IPS DF 4.7 (cell line): ENCODE data around the gene PTS.

Experiments used
- DNase-seq: peaks from one replicate; pipeline ENCODE4 v3.0.0-alpha.2; 2013; ENCODE audit warnings: low spot score; ENCODE audit errors: extremely low read depth

PTS gene

DNA sequence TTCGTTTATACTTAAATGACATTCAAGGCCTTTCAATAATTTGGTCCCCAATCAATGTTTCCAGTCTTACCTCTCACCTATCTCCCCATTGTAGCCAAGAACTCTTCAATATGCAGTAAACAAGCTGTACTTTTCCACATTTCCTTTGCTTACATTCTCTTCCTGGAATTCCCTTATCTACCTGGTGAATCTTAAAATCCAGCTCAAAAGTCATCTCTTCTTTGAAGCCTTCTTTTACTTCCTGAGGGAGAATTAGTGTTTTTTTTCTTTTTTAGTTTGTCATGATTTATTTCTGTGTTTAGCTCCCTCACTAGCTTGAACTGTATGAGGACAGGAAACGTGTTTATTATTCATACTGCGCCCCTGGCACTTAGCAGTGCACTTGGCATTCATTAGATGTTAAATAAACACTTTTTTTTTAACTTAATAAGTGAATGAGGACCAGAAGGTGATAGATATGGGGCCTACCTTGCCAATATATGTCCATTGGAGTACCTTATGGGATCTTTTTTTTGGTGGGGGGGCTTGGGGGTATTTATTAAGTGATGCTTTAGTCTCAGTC lies 4.9 kb upstream of the PTS start:
- DNase-seq: no peak

DNA sequence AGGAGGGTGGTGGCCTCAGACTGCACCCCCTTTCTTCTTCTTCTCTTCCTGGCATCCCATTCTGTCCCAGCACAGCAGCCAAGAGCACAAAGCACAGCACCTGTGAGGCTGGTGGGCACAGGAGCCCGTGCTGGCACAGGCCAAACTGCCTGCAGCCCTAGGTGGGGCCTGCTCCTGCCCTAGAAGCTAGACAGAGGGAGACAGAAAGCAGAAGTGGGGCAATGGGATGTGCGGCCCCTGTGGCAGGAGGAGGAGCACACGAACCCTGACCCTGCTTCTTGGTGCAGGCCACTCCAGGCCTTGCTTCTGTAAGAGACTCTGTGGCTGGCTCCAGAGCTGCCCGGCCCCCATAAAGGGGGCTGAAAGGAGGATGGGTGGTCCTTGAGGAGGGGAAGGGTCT lies 3.9 kb upstream of the PTS start:
- DNase-seq: no peak

DNA sequence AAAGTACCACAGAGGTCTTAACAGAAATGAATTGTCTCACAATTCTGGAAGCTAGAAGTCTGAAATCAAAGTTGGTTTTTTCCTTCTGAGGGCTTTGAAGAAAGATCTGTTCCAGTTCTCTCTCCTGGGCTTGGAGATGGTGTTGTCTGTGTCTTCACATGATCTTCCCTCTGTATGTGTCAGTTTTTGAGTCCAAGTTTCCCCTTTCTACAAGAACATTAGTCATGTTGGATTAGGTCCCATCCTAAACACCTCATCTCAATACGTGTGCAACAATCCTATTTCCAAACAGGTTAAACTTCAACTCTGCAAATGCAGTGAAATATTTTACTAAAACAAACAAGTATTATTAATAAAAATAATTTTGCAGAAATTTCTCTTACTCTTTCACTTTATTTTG lies 3.1 kb upstream of the PTS start:
- no peak for DNase-seq

DNA sequence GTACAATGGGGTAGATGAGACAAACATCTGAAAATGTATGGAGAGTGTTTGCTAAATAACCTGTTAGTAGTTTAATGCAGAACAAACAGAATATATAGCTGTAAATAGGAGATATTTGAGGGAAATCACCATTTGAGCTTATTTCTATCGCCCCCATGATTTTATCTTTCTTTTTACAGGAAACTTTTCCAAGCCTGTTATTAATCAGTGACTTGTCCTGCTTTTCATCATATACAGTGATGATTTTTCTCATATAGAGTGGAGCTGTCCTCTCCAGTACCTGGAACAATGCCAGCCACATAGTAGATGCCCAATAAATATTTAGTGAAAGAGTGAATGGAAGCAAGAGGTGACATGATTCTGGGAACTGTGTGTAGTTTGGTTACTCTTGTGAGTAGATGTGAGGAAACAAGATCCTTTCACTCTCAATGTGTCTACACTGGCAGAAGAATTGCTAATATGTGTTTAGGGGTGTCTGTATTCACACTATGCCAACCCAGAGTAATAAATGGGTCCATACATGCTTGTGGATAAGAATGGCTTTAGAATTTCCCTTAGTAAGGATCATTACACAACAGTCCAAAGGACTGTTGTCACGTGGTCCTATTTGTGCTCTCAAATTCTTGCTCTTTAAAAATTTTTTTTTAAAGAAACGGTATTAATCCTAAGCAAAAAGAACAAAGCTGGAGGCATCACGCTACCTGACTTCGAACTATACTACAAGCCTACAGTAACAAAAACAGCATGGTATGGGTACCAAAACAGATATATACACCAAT lies 2.3 kb upstream of the PTS start:
- no peak for DNase-seq

DNA sequence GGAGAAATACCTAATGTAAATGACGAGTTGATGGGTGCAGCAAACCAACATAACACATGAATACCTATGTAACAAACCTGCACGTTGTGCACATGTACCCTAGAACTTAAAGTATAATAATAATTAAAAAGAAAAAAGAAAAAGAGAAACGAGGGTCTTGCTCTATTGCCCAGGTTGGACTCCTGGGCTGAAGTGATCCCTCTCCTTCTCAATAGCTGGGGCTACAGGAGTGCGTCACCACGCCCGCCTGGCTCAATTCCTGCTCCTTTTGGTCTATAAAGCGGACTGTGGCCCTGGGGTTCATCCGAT lies 521 bp upstream of the PTS start:
- DNase-seq: no peak

DNA sequence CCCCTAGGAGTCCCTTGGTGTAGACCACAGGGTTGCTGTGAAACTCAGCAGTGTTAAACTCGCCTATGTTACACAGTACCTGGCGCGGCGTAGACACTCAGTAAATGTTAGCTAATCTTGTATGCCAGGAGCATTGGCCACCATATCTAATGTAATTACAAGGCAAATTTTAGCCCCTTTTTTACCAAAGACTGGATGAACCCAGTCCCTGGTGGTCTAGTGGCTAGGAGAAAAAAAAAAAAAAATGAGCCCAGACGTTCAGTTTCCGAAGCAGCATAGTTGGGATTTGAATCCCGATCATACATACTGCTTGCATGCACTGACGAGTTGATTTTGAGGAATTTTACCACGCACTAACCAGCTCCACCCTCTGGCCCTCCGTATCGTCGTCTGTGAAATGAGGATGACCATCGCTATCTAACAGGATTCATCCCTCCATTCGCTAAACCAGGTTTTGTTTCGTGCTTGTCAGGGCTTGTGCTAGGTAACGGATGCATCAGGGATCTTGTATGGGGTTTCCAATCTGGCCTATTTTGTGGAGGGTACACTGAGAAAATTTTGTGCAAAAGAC lies 688 bp downstream of the PTS start:
- DNase-seq: no peak

DNA sequence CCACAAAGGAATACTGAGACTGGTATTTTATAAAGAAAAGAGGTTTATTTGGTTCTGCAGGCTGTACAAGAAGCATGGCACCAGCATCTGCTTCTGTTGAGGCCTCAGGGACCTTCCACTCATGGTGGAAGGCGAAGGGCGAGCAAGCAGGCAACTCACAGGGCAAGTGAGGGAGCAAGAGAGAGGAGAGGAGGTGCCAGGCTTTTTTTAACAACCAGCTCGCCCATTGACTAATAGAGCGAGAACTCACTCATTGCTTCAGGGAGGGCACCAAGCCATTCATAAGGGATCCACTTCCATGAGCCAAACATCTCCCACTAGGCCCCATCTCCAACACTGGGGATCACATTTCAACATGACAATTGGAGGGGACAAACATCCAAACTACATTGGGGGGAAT lies 1.2 kb downstream of the PTS start:
- no peak for DNase-seq

DNA sequence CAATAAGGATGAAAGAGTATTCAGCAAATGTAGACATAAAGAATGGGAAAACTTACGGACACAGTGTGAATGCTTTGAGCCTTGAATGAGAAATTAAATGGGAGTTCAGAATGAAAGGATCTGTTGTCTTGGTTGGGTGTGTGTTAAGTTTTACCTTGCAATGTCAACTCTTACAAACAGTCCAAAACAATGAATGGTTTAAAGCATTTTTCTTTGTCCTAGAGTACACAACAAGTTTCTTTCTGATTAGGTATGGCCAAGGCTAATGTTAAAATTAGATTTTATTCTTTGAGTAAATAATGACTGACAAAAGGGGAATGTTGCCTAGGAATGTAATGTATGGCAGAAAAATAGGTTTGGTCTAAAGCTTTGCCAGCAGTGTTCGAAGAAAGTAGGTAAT lies 2.5 kb downstream of the PTS start:
- no peak for DNase-seq

DNA sequence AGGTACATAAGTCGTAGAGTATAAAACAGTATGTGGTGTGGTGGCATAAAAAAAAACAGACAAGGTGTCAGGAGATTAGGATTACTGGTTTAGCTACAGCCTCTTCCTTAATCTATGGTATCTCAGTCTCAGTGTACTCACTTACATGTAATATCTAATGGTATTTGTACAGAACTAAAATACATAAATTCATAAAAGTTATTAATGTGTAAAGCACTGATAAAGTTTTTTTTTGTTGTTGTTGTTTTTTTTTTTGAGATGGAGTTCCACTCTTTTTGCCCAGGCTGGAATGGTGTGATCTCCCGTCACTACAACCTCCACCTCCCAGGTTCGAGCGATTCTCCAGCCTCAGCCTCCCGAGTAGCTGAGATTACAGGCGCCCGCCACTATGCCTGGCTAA lies 2.9 kb downstream of the PTS start:
- DNase-seq: no peak

DNA sequence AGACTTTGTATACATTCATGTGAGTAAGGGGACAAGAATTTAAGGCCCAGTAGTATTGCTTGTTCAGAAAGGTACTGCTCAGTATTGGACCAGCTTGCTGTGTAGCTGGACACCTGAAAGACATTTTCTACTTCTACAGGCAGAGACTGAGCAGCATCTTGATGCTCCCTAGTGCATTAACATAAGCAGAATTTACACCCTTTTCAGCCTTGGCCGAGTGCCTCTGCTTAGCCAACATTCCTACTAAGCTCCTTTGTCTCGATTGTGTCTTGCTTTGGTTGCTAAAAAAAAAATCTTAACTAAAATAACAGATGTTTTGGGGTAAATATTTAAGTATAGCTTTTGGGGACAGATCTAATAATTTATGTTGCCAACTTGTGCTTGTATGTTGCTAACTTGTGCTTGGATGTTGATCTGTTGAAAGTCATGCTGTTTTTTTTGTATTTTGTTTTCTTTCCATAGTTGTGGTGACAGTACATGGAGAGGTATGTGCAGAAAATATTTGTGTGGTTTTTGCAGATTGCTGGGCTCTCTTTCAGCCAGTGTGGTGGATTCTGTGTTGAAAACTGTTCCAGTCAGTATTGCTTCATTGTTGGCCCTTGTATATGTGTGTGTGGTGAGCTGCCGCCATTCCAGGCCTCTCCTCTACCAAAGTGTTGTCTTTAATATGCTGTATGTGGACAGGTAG lies 3.7 kb downstream of the PTS start:
- DNase-seq: no peak

DNA sequence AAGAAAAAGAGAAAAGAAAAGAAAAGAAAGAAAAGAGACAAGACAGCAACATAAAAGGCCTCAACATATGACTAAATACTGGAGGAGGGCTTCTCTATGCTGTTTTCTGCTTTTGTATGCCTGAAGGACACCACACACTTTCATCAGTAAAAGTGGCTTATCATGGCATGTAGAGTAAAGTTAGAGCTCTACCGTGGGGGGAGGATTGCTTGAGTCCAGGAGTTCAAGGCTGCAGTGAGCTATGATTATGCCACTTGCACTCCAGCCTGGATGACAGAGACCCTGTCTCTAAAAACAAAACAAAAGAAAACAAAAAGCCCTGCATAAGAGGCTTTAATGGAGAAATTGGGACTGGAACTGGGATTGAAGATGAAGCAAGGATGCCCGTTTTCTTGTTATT lies 5.7 kb downstream of the PTS start:
- no peak for DNase-seq

DNA sequence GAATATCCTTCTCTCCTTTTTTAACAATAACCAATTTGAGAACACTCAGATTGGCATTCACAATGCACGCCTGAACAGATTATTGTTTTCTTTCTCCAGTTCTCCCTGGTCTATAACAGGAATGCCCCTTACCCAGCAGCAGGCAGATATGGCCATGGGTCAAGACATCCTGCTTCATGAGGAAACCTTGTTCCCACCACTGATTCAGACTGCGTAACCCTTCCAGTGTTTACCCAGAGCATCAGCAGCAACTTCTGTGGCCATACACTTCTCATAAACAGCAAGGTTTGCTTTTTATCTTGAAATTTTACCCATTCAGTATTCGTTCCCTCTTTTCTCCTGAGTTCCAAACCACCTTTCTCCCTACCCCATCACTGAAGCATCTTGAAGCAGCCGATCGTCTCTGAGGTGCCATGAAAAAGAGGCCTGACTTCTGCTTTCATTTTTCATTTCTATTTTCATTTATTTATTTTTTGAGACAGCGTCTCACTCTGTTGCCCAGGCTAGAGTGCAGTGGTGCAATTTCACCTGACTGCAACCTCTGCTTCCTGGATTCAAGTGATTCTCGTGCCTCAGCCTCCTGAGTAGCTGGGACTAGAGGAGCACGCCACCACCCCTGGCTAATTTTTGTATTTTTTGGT lies 9.6 kb downstream of the PTS start:
- no peak for DNase-seq

DNA sequence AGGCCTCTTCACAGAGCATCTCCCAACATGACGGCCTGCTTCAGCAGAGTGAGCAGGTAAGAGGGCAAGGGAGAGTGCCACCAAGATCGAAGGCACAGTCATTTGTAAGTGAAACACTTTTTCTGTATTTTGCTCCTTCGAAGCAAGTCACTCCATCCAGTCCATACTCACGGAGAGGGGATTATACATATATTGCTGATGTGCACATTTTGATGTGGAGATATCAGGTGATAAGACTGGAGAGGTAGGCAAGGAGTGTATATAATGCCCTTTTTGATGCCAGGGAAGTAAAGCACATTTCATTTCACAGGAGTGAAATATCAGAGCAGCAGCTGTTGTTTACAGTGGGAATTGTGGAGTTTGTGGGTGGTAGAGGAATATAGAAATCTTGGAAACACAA lies 11.2 kb downstream of the PTS start:
- DNase-seq: no peak

DNA sequence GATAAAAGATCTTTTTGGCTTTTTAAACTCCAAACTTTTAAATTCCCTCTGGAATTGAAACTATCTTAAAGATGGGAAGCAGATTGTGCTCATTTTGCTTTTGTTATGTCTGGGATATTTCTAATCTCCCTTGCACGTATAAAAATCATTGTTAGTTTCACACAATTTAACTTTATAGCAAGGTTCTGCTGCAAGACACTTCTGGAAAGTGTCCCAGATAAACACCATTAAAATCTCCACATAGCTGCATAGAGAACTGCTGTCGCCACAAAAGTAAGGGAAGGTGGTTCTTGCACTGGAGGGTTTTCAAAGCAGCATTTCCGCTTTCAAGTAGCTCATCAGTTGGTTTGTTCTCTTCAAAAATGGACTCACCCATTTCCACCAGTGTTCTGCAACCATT lies 11.8 kb downstream of the PTS start:
- DNase-seq: no peak

DNA sequence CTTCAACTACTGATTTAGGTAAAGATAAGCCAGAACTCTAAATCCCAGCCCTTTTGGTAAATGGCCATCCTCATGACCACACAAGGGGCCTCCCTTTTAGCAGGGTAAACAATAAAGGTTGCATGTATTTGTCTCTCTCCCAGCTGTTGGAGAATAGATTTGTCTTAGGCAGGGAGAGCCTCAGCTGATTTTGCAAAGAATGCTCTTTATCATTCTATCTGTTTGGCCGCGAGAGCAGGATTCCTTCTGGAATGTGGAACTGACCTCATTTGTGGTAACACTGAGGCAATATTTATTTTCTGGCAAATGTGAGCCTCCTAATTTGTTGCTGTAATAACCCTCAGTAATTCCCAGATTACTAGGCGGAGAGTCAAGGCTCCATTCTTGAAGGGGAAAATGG lies 15.3 kb downstream of the PTS start:
- no peak for DNase-seq

DNA sequence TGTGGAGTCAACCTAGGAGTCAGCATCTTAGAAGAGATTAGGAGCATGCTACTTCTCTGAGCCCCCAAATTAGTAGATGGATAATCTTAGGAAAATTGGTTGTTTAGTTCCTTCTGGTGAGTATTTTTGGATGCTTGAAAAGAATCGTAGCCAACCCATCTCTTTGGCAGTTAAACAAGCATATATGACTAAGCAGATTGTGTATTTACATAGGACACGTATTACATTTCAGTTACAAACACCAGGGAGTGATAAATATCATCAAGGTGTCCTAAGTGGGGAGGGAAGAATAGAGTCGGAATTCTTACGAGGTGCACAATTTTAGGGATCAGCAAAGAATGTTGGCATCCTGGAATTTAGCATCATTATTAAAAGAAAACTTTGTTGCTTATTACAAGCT lies 21.0 kb downstream of the PTS start:
- DNase-seq: no peak

DNA sequence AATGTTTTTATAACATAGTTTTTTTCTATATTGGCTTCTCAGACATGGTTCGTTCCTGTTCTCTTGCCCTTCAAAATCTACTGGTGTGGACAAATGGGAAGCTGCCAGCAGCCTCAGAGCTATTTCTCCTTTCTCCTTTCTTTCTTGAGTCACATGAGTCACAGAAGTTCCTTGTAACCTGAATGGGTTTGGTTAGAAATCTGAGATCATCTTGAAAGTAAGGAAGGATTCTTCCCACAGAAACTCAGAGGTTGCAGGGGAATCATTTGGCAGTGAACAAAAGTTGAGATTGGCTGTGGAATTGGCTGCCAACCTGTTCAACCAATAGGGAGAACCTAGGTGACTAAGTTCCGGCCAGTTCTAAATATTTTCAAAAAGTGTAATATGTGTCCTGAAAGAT lies 22.0 kb downstream of the PTS start:
- no peak for DNase-seq

DNA sequence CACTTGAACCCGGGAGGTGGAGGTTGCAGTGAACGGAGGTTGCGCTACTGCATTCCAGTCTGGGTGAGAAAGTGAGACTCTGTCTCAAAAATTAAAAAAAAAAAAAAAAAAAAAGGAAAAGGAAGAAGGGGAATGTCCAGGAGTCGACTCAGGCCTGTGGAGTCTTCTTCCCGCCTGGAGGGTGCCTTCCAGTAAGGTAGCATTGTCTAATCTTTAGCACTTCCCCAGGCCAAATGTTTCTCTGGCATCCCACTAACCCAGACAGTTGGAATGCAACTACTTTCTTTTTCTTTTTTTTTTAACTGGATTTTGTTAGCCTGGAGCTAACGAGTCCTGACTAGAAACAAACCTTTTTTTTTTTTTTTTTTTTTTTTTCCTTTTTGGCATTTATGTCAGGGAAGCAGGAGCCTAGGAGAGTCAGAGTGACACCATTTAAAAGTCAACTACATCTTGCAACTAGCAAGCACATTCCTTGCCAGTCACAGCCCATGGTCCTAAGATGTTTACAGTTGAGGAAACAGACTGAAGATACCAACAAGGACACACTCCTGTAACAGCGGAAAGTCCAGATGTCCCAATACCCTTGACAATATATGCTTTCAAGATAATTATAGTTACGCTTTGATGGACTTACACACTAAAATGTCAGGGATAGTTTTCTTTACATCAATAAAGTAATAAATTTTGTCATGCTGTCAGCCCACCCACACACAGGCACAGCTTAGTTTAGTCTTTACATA lies 23.8 kb downstream of the PTS start:
- no peak for DNase-seq

DNA sequence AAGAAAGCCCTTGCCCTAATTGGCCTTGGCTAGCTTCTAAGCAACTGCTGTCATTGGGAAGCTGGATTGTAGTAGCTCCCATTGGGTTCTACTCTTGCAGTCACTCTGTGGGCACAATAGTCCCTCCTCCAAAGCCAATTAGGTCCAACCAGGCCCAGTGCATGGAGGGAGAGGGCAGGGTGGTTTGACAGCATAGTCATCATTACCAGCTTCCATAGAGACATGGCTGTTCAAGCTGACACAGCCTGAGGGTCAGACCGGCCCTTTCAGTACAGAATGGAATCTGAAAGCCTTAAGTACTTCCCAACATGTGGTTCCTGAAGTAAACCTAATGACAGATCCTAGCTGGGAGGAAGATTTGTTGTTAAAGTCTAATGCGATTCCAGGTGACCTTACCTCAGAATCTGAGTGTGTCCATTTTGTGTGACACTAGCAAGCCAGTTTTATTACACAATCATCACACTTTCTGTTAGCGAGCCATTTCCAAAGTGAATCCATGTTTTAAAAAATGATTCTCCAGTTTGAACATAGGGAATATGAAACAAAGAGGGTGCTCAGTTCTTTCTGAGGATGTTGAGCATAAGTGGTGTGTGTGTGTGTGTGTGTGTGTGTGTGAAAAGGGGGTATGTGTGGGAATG lies 27.5 kb downstream of the PTS start:
- no peak for DNase-seq

DNA sequence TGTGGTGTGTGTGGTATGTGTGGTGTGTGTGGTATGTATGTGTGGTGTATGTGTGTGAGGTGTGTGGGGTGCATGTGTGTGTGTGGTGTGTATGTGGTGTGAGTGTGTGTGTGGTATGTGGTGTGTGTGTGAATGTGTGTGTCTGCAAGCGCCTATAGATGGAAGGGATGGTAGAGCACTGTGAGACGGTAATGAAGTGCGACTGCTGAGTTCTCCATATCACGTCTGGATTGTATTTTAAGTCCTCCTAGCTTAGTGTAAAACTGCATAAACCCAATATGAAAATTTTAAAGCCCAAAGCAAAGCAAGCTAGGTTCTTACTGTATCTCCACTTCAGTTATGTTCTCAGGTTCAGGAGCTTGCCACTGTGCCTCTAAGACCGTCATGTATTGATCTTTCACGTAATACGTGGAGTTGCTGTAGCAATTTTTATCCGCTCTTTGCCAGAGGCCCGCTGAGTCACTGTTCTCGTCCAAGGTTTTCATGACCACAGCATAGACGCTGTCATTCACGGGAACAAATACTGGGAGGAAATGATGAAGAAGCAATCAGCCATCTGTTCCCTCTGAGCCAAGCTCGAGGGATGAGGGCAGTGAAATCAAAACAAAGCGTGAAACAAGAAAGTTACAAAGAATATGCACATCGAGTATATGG lies 29.0 kb downstream of the PTS start:
- no peak for DNase-seq

DNA sequence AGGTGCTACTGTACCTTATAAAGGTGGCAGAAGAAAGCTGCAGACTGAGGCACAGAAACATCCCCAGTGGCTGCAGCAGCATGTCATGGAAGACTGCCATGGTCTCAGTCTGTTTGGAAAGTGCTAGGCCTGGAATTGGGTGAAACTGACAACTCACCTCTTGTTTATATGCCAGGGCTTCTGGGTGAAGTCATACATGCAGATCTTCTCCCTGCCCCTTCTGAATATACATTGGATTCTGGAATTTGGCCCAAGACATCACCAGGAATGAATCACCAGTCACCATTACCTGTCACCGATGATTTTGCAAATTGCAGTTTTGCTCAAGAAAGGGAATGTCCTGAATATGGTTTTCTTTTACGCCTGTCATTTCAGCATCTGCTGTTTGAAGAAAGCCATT lies 34.3 kb downstream of the PTS start, which contains the start of gene PLET1:
TSS of gene PLET1 (minus strand) at position 371 of the 400 bp plus-strand sequence. CDS start at position 100, 271 bp downstream.
- DNase-seq: no peak
